HFFc6 (cell line): Measurements from ENCODE around the gene DMAC1. TPM values are rescaled to one million over a fixed set of nuclear protein-coding genes. Genes with fewer than 3 reads are reported as not detected.

ENCODE experiments used
- DNase-seq: peaks from one replicate; pipeline ENCODE4 v3.0.0-alpha.2; 2018
- H3K27ac Mint-ChIP-seq: 2 replicates; pipeline ENCODE4 v1.8.0; 2020; ENCODE audit warnings: mild to moderate bottlenecking, mixed read lengths
- H3K27me3 Mint-ChIP-seq: 2 replicates; pipeline ENCODE4 v1.8.0; 2021; ENCODE audit warnings: mild to moderate bottlenecking, moderate library complexity, mixed read lengths; ENCODE audit not compliant: insufficient read depth
- H3K36me3 Mint-ChIP-seq: 2 replicates; pipeline ENCODE4 v1.8.0; 2021; ENCODE audit warnings: low read depth, mixed read lengths
- H3K4me1 Mint-ChIP-seq: 2 replicates; pipeline ENCODE4 v1.8.0; 2020; ENCODE audit warnings: low read depth, mixed read lengths
- H3K4me3 Mint-ChIP-seq: 2 replicates; pipeline ENCODE4 v1.8.0; 2020; ENCODE audit warnings: mild to moderate bottlenecking, moderate library complexity, mixed read lengths
- H3K9me3 Mint-ChIP-seq: 2 replicates; pipeline ENCODE4 v1.8.0; 2020; ENCODE audit warnings: mild to moderate bottlenecking, mixed read lengths
- total RNA-seq, 6 experiments: library from RNA; stranded (reverse); fragmentation: NEBNext Ultra II Directional; extraction: Animal tissue kit (Norgen Biotek cat#: 25700); gene quantifications; 2 replicates in 1 of 6; 3 replicates in 5 of 6; pipeline ENCODE4 v1.2.3, GENCODE V29; 2021
- TF ChIP-seq, protein P1 (sequence below): fragments of 200-600 bp; sonication (generic); IDR thresholded peaks from 2 replicates; pipeline ENCODE4 v1.5.0; 2021; ENCODE audit warnings: antibody characterized with exemption, mild to moderate bottlenecking

The DMAC1 gene
- total RNA-seq, 6 experiments from 2014 or later: 43.2 to 55.2 (median 48.2) TPM

DNA sequence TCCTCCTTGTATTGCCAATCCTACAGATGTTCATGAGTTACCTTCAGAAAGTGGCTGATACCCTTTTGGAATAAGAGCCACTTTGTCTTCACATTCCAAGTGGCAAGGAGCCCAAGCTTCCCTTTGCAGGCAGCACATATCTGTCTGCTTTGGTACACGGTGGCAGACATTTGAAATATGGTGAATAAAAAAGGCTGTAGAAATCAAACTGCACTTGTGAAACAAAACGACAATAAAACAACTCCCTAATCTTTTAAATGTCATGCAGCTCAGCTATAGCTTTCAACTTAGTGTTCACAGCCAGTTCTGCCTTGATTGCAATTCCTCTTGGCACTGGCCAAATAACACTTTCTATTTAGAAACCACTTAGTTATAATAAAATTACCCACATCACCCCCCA, 35.0 kb upstream of the DMAC1 start:
- Mint-ChIP-seq H3K27me3 (peaks cover 2% of the 10 kb centered on the region; the same call in 1 of the 2 replicates), H3K36me3 (no peaks in the 10 kb centered on the region), H3K4me1 (no peaks in the 10 kb centered on the region), H3K4me3 (no peak overlapping the region), H3K9me3 (peaks cover 14% of the 10 kb centered on the region), H3K27ac (no peak overlapping the region)
- no peak for DNase-seq
- TF ChIP-seq, protein P1, sequence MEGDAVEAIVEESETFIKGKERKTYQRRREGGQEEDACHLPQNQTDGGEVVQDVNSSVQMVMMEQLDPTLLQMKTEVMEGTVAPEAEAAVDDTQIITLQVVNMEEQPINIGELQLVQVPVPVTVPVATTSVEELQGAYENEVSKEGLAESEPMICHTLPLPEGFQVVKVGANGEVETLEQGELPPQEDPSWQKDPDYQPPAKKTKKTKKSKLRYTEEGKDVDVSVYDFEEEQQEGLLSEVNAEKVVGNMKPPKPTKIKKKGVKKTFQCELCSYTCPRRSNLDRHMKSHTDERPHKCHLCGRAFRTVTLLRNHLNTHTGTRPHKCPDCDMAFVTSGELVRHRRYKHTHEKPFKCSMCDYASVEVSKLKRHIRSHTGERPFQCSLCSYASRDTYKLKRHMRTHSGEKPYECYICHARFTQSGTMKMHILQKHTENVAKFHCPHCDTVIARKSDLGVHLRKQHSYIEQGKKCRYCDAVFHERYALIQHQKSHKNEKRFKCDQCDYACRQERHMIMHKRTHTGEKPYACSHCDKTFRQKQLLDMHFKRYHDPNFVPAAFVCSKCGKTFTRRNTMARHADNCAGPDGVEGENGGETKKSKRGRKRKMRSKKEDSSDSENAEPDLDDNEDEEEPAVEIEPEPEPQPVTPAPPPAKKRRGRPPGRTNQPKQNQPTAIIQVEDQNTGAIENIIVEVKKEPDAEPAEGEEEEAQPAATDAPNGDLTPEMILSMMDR: no peak

GRCh38 chr9:7828334-7828733, 28.8 kb upstream of the DMAC1 start:
- H3K4me3 Mint-ChIP-seq: no peak overlapping the region
- no peak overlapping the region for H3K27ac Mint-ChIP-seq
- peaks cover 4% of the 10 kb centered on the region; the same call in 1 of the 2 replicates for H3K9me3 Mint-ChIP-seq
- H3K36me3 Mint-ChIP-seq: no peaks in the 10 kb centered on the region
- peaks cover 2% of the 10 kb centered on the region; the same call in 1 of the 2 replicates for H3K27me3 Mint-ChIP-seq
- H3K4me1 Mint-ChIP-seq: no peaks in the 10 kb centered on the region
- DNase-seq: no peak
- TF ChIP-seq, protein P1: no peak

- H3K4me1 Mint-ChIP-seq: no peaks in the 10 kb centered on the region
- H3K36me3 Mint-ChIP-seq: no peaks in the 10 kb centered on the region
- H3K9me3 Mint-ChIP-seq: no peaks in the 10 kb centered on the region
- H3K27ac Mint-ChIP-seq: no peak overlapping the region
- no peak overlapping the region for H3K4me3 Mint-ChIP-seq
- no peak for DNase-seq
- H3K27me3 Mint-ChIP-seq: peaks cover 2% of the 10 kb centered on the region; the same call in 1 of the 2 replicates
- TF ChIP-seq, protein P1: no peak
Measured at GRCh38 chr9:7827792-7828191, 28.2 kb upstream of the DMAC1 start.

DNA sequence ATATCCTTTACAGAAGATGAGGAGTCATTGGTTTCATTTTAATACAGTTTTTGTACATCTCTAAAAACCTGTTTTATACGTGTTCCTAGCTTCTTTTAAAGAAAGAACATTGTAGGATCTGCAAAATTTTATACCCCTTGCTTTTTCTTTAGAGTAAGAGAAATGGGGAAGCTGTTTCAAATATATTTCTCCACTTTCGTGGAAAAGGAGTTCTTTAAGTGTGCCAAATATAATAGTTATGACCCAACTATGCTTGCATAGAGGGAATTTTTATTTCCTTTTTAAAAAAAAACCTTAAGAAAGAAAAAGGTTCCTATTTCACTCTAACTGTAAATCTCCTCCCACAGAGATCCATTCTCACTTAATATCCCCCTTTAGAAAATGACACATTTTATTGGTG, 27.5 kb upstream of the DMAC1 start:
- Mint-ChIP-seq H3K36me3 (no peaks in the 10 kb centered on the region), H3K9me3 (no peaks in the 10 kb centered on the region), H3K4me3 (no peak overlapping the region), H3K4me1 (no peaks in the 10 kb centered on the region), H3K27ac (no peak overlapping the region), H3K27me3 (peaks cover 2% of the 10 kb centered on the region; the same call in 1 of the 2 replicates)
- DNase-seq: no peak
- TF ChIP-seq, protein P1: no peak

- no peak overlapping the region for H3K4me3 Mint-ChIP-seq
- no peaks in the 10 kb centered on the region for H3K36me3 Mint-ChIP-seq
- no peak overlapping the region for H3K27ac Mint-ChIP-seq
- H3K9me3 Mint-ChIP-seq: no peaks in the 10 kb centered on the region
- DNase-seq: no peak
- no peaks in the 10 kb centered on the region for H3K4me1 Mint-ChIP-seq
- H3K27me3 Mint-ChIP-seq: no peaks in the 10 kb centered on the region
- TF ChIP-seq, protein P1: no peak
Measured at GRCh38 chr9:7823651-7824050, 24.1 kb upstream of the DMAC1 start.

DNA sequence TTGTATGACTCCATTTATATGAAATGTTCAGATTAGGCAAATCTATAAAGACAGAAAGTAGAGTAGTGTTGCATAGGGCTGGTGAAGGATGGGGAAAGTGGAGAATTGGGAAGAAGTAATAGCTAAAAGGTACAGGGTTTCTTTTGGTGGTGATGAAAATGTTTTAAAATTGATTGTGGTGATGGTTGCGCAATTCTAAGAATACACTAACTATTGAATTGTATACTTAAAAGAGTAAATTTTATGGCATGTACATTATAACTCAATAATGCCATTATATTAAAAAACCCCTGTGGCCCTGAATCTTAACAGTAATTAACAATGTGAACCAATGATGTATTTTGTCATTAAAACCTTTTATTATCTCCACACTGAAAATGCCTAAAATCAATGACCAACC, 20.4 kb upstream of the DMAC1 start:
- no peaks in the 10 kb centered on the region for H3K4me1 Mint-ChIP-seq
- H3K36me3 Mint-ChIP-seq: no peaks in the 10 kb centered on the region
- H3K27ac Mint-ChIP-seq: no peak overlapping the region
- DNase-seq: no peak
- H3K27me3 Mint-ChIP-seq: no peaks in the 10 kb centered on the region
- TF ChIP-seq, protein P1: no peak
- H3K9me3 Mint-ChIP-seq: no peaks in the 10 kb centered on the region
- H3K4me3 Mint-ChIP-seq: no peak overlapping the region
